CD4-positive, alpha-beta T cell treated with Interleukin-10 for 1 hour (primary cell): Measurements from ENCODE around the gene SOCS6.

ENCODE experiments used
- DNase-seq: peaks from one replicate; pipeline ENCODE4 v3.0.0-alpha.2; 2020

The SOCS6 gene

DNA sequence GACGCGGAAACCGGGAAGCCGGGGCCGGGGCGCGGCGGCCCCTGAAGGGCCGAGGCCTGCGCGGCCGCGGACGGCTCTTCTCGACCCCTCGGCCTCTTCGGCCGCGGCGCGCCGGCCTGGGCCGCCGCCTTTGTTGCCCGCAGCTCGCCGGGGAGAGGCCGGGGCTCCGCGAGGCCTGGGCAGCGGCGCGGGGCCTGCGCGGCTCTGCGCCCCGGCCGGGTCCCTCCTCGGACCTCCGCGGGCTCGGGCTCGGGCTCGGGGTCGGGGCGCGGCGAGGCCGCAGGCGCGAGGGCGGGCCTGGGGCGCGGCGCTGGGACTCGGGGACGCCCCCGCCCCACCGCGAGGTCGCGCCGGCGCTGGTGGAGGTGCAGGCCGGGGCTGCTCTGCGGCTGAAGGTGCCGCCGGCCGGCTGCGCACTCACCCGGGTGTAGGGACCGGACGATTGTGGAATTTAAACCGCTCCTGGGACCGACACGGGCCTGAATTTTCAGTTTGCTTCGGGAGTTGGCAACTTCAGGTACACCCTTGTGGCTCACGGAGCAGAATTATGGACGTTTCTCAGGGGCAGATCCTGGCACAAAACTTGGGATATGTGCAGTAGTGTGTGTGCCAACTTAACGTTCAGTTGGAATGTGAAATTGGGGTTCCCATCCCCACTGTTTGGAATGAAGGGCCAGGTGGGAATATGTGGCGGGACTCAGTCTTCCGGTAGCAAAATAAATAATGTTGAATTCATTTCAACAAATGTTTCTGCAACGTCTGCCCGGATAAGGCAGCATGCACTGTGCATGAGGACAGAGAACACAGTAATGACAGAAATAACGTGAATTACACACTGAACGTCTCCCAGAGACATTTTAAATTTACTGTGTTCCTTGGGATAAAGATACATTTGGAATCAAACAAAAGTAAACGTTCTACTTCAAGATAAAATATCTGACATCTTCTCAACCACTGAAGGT is 787 bp downstream of the SOCS6 start:
- DNase-seq, result no peak

DNA sequence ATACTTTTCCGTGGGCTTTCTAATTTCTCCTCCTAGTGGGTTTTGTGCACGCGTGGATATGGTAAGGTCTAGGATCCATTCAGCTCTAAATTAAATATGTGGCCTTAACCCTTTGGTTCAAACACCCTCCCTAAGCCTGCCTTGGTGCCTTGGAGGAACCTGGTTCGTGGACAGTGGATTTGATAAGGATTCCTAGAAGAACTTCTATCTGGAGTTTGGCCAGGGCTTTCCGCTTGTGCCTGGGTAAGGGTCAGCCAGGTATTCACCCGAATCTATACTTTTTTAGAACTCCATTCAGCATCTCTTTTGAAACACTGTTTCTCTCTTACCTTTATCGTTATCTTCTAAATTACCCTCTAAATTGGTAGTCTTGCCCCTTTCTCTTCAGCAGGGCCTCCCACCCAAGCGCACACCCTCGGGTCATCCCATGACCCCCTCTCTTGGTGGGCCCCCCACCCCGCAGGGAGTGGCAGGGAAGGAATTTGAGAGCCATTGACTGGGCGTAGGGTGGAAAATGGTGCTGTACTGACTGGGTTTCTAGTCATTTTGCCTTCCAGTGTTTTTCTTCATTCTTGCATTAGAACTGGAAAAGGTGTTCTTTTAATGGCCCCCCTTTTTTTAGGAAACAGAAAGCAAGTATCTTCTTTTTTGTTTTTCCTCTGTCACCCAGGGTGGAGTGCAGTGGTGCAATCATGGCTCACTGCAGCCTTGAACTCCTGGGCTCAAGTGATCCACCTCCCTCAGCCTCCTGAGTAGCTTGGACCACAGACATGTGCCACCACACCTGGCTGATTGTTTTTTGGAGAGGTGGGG is 1.8 kb downstream of the SOCS6 start:
- no peak for DNase-seq

DNA sequence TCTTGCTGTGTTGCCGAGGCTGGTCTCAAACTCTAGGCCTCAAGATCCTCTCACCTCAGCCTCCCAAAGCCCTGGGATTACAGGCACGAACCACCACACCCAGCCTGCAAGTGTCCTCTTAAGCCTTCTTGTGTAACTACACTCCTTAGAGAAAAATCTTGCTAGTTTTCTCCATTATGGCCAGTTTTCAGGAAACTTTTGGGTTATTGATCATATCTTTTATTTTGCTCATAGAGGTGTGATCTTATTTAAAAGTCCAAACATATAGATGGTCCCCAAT is 2.4 kb downstream of the SOCS6 start:
- DNase-seq, result no peak

DNA sequence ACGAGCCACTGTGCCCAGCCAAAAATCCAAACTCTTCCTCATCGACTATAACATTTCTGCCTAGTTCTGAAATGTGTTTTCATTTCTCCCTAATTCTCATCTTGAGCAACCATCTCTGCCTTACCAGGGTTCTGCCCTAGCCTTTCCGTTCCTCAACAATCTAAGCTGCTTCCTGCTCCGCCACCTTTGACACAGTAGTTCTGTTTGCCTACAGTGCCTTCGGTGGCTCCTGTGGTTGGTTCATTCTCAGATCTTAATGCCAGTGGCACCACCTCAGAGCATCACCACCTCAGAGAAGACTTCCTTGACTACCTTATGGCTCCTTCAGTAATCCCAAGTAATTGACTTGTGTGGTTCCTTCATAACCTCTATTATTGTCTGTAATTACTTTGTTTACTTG is 3.8 kb downstream of the SOCS6 start:
- DNase-seq, result no peak

DNA sequence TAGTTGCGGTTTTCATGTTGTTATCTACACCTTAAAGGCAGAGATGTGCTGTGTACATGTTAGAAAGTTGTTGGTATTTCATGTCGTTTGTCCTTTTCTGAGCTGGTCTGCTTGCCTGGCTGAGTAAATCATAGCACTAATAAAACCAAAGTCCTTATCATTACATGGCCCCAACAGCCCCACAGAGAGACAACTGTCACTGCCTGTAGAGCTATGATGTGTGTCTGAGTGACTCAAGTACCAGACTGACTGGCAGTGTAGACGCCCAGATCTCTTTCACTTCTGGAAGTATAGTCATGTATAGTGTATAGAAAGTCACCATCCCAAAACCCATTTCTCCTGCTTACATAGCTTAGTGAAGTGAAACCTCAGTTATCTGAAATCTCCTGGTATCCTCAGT is 4.3 kb downstream of the SOCS6 start:
- no peak for DNase-seq

DNA sequence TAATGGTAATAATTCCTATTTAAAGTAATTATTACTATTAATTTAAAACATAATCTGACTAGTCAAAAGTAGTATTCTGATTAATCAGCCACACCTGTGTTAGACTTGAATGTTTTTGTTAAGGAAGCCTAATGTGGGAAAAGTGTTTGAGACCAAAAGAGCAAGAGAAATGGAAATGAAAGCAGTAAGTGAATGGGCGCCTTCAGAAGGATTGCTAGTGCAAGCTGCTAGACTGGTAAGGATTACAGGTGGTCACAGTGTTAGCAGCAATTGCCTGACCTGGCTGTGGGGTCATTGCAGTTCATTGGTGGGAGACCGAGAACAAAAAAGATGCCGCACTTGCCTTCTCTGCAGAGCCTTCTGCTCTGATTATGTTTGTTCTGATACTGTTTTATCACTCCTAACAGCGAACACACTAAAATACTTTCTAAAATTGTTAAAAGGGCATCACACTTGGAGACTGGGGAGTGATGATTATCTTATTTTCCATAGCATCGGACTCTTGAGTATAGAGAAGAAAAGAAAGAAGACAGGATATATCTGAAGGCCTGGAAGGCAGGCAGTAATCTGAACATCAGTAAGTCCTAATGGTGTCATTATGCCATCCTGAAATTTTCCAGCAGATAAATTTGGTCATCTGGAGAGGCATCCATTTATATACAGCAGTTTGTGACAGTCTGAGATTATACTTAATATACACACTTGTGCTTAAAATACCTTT is 5.8 kb downstream of the SOCS6 start:
- no peak for DNase-seq

DNA sequence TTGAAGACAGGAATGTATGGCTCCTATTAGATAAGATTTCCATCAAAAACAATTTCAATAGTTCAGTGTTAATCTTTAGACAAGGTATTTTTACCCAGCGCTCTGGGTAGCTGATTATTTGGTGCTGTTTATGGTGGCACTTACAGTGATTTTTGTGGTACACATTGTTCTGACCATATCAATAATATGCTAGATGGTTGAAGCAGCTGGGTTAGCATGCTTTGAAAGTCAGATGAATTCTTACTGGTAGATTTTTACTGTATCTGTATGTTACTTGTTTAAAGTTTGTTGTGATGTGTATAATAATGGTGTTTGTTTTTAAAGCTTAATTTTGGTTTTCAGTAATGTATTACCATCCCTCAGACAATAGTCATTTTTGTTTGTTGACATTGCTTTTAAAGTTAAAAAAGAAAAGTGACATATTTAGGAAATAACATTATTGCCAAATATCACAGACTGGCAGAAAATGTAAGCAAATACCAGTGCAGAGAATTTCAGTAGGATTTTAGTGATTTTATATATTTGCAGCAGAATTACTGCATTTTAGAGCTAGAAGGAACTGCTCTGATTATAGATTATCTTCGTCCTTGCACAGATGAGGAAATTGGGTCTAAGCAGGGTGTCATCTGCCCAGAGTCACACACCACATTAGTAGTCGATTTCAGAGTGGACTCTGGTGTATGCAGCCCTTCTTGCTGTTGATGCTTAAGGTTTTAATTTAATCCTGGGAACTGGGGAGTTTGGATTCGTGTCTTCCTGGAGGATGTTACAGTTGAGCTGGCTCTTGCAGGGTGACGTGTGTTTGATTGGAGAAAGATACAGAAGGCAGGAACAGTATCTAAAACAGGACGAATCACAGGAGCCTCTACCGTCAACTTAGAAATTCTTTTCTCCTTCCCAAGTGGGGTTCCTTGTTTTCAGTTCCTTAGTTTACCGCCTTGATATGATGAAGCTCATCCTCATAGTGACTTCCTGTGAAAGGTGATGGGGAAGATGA is 6.6 kb downstream of the SOCS6 start:
- no peak for DNase-seq

DNA sequence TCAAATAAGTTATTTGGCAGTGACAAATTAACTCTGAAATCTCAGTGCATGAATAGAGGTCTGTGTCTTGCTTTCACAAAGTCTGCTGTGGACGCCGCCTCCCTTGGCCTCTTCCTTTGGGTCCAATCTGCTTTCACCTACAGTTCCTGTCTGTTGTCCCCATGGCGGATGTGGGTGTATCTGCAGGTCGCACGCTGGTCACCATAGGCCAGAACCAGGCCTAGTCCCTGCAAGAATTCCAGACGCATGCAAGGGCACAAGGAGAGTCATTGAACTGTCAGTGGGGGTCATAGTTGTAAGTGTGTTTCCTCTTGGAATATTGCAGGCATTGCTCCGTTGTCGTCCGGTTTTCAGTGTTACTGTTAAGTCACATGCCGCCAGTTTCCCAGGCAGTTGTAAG is 7.4 kb downstream of the SOCS6 start:
- no peak for DNase-seq

DNA sequence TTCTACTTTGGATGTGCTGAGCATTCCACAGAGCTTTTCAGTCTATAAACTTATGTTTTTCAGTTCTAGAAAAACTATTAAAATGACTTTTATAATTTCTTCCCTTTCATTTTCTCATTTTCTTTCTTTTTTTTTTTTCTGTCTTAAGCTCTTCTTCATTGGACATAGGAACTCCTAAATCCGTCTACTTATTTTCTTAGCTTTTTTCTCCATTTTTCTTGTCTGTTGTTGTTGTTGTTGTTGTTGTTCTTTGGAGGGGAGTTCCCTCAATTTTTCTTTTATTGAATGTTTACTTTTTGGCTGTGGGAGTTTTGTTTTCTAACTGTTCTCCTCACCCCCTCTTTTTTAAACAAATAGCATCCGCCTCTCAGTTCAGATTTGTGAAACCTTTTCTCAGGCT is 7.9 kb downstream of the SOCS6 start:
- DNase-seq, result no peak

DNA sequence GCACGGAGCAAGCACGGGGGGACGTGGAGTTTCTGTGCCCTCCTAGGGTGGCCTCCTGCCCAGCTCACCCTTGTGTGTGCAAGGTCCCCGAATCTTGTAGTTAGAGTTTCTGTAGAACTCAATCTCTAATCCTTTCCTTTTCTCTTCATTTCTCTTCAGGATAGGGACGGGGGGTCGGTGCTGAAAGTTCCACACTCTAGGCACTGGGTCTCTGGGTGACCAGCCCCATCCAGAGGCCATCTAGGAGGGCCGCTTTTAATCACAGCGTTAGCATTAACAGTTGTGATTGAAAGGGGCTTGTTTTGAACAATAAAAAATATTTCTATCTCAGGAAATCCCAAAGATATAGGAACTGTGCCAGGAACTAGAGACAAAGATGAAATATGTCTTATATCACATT is 10.5 kb downstream of the SOCS6 start:
- no peak for DNase-seq

DNA sequence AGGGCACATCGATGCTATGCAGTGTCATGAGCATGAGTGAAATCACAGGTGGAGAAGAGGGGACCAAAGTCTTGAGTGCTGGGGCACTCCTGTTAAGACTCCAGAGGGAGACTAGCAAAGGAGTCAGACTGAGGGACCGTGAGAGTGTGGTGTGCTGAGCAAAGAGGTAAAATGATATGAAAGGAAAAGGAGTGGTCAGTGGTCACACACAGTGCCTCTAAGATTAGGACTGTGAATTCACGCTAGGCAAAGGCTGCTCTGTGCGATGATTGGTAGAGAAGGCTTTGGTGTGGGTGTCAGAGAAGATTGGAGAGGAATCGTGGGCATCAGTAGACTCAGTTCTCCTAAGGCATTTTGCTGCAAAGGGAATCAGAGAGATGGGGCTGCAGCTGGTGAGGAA is 12.8 kb downstream of the SOCS6 start:
- DNase-seq, result no peak

DNA sequence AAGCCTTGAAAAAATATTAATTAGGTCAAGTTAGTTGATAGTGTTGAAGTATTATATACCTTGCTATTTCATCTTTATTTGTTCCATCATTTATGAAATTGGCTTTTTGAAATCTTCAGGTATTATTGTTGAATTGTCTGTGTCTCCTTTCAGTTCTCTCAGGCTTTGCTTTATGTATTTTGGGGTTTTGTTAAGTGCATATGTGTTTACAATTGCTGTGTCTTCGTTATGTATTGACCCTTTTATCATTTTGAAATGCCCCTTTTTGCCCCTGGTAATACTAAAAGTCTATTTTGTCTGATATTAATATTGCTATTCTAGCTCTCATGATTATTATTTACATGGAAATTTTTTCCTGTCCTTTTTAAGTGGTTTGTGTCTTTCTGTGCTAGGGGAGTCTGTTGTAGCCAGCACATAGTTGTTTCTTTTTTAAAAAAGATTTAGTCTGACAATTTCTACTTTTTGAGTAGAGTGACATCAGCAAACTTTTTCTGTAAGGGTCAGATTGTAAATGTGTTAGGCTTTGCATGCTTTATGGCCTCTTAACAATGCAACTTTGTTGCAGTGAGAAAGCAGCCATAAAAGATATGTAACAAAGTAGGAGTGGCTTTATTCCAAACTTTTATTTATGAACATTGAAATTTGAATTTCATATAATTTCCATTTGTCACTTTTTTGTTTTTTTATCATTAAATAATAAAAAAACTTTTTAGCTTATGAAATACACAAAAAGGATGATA is 19.9 kb downstream of the SOCS6 start:
- no peak for DNase-seq

DNA sequence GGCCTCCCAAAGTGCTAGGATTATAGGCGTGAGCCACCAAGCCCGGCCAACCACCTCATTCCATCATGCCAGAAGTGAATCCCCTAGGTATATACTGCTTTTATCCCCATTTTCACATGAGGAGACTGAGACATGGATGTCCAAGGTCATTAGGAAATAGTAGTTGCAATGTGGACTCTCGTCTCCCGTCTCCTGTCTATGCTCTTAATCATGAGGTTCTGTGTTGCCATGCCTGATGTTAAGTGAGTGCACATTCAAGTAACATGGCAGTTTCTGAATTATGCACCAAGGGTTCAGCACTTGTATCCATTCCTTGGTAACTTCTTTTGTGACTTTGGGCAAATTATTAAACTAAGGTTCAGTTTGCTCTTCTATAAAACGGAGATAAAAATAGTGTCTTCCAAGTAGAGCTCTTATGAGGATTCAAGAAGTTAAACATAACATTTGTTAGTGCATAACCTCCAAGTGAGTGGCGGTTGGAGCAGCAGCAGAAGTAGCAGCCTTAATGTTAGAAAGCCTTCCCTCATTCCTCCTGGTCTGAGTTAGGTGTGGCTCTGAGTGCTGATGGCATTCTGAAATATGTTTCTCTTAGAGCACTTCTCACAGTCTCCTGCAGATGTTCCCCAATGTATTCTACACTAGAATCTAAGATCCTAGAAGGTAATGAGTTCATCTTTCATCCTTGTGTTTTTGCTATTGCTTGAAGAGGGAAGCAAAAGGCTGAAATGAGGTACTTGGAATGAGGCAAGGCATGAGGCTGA is 21.9 kb downstream of the SOCS6 start:
- DNase-seq, result no peak

DNA sequence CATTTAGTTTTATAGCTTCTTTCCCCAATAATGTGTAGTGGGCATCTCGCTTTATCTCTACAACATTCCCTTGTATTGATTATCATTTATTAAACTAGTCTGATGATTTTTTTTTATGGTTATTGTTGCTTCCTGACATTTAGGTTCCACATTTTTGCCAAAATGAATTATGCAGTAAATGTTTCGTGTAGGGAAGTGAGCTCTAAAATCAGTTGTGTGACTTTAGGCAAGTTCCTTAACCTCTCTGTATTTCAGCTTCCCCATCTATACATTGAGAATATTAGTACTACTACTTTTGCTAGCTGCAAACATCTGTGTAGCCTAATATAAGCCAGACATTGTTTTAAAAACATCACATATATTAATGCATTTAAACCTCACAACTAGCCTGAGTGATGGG is 22.9 kb downstream of the SOCS6 start:
- no peak for DNase-seq

DNA sequence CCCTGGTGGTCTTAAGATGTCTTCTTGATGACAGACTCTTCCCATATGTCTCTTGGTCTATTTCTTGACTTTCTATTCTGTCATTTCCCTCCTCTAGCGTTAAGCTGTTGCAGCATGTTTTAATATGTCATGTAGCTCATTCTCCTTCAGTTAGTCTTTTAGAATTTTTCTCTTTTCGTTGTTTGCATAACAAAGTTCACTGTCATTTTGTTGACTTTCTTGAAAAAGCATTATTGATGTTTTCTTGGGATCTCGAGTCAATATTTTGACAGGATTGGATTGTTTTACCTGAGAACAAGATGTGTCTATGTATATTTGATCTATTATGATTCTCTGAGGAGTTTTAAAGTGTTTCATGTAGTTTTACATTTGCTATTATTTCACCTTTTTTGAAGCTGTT is 24.8 kb downstream of the SOCS6 start:
- DNase-seq, result no peak

DNA sequence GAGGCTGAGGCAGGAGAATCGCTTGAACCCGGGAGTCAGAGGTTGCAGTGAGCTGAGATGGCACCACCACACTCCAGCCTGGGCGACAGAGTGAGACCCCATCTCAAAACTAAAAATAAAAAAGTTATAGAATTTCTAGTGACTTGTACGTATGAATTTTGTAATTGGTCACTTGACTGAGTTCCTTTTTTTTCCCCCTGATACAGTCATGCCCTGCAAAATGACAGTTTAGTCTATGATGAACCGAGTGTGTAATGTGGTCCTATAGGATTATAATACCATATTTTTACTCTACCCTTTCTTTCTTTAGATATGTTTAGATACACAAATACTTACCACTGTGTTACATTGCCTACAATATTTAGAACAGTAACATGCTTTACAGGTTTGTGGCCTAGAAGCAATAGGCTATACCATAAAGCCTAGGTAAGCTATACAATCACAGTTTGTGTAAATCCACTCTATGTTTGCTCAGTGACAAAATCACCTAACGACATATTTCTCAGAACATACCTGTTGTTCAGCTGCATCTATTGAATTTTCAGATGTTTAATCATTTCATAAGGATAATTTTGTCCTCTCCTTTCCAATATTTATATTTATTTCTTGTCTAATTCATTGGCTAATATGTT is 25.4 kb downstream of the SOCS6 start:
- no peak for DNase-seq

DNA sequence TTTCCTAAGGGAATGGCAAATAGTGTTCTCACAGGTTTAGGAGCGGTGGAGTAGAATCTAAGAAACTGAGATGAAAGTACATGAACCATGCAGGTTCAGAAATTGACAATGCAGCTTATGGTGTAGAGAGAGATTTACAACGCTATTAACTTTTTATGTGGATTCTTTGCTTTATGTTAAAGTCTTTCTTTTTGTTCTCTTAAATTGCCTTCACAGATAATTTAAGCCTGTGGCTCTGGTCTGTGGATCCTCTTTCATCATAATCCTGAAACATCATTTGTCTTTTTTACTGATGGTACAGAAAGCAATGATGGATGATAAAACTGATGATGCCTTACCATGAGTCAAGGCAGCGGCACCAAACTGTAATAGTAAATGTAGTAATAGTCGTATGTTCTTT is 30.3 kb downstream of the SOCS6 start:
- no peak for DNase-seq

DNA sequence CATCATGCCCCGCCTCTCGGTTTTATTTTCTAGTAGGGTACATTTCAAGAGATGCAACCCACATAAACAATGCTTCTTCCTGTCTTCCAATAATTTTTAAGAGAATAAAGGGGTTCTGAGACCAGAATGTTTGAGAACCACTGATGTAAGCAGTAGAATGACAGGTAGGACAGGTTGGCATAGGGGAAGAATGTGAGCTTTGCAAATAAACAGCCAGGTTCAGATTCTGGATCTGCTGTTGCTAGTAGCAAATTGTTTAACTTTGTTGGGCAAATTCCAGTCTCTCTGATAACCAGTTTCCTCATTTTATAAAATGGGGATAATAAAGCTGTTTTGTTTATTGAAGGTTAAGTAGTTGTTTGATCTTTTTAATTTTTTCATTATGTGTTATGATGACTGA is 32.8 kb downstream of the SOCS6 start:
- DNase-seq, result no peak

DNA sequence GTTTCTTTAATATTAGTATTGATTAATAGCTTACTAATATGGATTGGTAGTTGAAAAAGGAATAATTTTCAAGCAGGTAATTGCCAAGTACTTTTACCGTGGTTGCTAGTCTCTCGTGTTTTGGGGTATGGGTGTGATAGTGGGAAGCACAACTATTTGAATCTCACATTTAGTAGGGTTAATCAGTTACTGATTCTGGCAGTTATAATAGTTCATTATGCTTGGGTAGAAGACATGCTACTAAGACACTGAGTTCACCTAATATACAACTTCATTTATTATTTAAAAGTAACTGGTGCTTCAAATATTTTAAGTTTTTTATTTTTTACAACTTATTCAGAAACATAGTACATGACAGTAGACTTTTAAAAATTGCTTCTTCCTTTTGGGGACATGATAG is 33.5 kb downstream of the SOCS6 start:
- no peak for DNase-seq

DNA sequence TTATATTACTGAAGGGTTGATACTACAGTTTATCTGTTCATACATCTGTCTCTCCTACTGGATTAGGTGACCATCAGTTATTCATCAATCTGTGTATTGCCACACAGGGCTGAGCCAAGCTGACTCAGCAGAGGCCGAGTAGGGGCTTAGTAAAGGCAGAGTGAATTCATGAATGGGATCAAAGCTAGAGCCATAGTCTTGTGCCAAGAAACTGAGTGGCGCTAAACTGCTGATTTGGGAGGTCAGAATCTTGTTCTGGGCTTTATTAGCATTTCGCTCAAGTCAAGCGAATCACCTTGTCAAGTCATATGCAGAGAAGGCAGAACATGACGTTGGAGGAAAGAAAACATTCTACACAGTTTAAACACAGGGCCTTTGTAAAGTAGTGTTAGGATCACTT is 34.1 kb downstream of the SOCS6 start:
- no peak for DNase-seq
